GM21528 (cell line): ENCODE measurements around the gene CACNA2D2.

ENCODE experiments used
- ATAC-seq: cut with Tn5 transposase; IDR thresholded peaks from one replicate; pipeline ENCODE4 v1.9.1; 2021; ENCODE audit warnings: mild to moderate bottlenecking, moderate library complexity; ENCODE audit not compliant: unreplicated experiment, low FRiP score

The CACNA2D2 gene

GRCh38 chr3:50319894-50320625, 183.4 kb downstream of the CACNA2D2 start:
- ATAC-seq: no peak

- no peak for ATAC-seq
Measured at GRCh38 chr3:50319181-50319893, 184.1 kb downstream of the CACNA2D2 start.

- no peak for ATAC-seq
Measured at GRCh38 chr3:50318615-50319014, 184.8 kb downstream of the CACNA2D2 start.

- no peak for ATAC-seq
Measured at GRCh38 chr3:50318163-50318562, 185.3 kb downstream of the CACNA2D2 start.

GRCh38 chr3:50317300-50317699, 186.1 kb downstream of the CACNA2D2 start:
- ATAC-seq: no peak

GRCh38 chr3:50316657-50317242, 186.7 kb downstream of the CACNA2D2 start:
- no peak for ATAC-seq

- ATAC-seq: no peak
Measured at GRCh38 chr3:50314816-50315215, 188.6 kb downstream of the CACNA2D2 start.

- no peak for ATAC-seq
Measured at GRCh38 chr3:50314342-50314741, 189.1 kb downstream of the CACNA2D2 start.
